GM18502 (cell line): ENCODE measurements around the gene RYR2.
"Not testable (repeated sequence)": the region's sequence is repeated elsewhere in the genome, so short reads cannot be mapped to it uniquely, and the experiment has no call there.

Source experiments
- ATAC-seq: cut with Tn5 transposase; IDR thresholded peaks from one replicate; pipeline ENCODE4 v1.9.1; 2021; ENCODE audit warnings: mild to moderate bottlenecking; ENCODE audit not compliant: unreplicated experiment, poor library complexity

The RYR2 gene

DNA sequence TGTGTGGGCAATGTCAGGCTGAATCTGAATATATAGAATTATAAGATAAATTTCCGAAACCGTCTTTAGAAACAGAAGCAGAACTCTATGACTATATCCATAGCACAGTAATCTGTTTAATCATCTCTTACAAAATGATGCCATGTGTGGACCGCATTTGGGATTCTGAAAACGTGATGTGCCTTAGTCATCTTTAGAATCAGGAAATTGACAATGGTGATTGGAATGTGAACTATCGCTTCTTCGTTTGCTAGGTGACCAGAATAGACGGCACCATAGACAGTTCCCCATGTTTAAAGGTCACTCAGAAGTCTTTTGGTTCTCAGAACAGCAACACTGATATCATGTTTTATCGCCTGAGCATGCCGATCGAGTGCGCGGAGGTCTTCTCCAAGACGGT, 548.4 kb downstream of the RYR2 start:
- ATAC-seq: no peak

DNA sequence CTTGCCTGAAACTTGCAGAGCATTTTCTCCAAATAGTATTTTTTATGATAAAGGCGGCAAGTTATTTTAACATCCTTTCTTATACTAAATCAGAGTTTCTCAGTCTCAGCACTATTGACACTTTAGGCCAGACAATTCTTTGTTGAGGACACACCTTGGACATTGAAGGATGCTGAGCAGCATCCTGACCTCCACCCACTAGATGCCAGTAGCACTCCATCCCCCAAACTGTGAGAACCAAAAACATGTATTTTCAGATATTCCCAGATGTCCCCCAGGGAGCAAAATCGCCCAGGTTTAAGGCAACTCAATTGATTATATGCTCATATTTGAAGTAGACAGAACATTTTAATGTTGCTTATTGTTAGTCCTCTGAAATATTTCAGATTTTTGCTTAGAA, 549.4 kb downstream of the RYR2 start:
- ATAC-seq: no peak

DNA sequence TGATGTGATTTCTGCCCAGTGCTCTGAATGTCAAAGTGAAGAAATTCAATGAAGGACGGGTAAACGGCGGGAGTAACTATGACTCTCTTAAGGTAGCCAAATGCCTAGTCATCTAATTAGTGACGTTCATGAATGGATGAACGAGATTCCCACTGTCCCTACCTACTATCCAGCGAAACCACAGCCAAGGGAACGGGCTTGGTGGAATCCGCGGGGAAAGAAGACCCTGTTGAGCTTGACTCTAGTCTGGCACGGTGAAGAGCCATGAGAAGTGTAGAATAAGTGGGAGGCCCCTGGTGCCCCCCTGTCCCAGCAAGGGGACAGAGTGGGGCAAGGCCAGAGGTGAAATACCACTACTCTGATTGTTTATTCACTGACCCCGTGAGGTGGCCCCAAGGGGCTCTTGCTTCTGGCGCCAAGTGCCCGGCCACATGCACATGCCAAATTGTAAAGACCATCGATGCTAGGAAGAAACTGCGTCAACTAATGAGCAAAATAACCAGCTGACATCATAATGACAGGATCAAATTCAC, 561.1 kb downstream of the RYR2 start:
- ATAC-seq: not testable (repeated sequence)

- ATAC-seq: no peak
Measured at GRCh38 chr1:237608433-237608832, 566.4 kb downstream of the RYR2 start.

- ATAC-seq: no peak
Measured at GRCh38 chr1:237610157-237610556, 568.2 kb downstream of the RYR2 start.

DNA sequence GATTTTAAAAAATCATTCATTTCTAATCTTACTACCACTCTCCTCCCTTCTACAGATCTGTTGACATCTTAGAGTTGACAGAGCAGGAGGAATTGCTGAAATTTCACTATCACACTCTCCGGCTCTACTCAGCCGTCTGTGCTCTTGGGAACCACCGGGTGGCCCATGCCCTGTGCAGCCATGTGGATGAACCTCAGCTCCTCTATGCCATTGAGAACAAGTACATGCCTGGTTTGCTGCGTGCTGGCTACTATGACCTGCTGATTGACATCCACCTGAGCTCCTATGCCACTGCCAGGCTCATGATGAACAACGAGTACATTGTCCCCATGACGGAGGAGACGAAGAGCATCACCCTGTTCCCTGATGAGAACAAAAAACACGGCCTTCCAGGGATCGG, 572.0 kb downstream of the RYR2 start:
- no peak for ATAC-seq

GRCh38 chr1:237619553-237619952, 577.6 kb downstream of the RYR2 start:
- ATAC-seq: no peak

DNA sequence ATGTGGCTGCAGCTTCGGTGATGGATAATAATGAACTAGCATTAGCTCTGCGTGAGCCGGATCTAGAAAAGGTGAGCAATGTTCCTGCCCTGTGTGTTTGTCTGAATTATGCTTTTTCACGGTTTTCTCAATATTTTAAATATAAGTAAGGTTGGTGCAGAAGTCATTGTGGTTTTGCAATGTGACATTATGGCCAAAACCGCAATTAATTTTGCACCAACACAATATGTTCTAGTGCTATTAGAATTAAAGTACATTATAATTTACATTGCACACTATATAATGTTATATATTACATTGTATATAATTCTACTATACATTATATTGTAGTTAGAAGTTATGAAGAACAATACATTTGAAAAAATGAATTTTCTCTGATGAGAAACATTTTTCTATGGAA, 592.9 kb downstream of the RYR2 start:
- ATAC-seq: no peak

- ATAC-seq: no peak
Measured at GRCh38 chr1:237638555-237638954, 596.6 kb downstream of the RYR2 start.

GRCh38 chr1:237640011-237640671, 598.2 kb downstream of the RYR2 start:
- ATAC-seq: no peak

- no peak for ATAC-seq
Measured at GRCh38 chr1:237640966-237641365, 599.0 kb downstream of the RYR2 start.

- no peak for ATAC-seq
Measured at GRCh38 chr1:237650809-237651208, 608.8 kb downstream of the RYR2 start.

DNA sequence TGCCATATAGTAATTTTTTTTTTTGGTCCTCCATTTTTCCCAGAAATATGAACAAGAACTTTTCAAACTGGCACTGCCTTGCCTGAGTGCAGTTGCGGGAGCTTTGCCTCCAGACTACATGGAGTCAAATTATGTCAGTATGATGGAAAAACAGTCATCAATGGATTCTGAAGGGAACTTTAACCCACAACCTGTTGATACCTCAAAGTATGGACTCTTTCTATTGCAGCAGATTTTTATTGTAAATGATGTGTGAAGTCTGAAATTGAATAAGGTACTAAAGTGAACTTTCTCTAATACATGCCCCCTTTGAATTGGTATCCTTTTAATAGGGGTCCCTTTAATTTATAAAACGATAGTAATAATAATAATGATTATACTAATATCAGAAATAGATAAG, 613.8 kb downstream of the RYR2 start:
- ATAC-seq: no peak

DNA sequence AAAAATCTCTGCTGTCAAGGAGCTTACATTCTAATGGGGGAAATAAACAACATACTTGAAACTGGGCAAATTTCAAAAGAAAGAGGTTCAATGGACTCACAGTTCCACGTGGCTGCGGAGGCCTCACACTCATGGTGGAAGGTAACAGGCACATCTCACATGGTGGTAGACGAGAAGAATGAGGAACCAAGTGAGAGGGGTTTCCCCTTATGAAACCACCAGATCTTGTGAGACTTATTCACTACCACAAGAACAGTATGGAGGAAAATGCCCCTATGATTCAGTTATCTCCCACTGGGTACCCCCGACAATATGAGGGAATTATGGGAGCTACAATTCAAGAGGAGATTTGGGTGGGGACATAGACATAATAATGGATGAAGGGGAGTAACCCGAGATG, 622.4 kb downstream of the RYR2 start:
- ATAC-seq: peak; percentile 88

DNA sequence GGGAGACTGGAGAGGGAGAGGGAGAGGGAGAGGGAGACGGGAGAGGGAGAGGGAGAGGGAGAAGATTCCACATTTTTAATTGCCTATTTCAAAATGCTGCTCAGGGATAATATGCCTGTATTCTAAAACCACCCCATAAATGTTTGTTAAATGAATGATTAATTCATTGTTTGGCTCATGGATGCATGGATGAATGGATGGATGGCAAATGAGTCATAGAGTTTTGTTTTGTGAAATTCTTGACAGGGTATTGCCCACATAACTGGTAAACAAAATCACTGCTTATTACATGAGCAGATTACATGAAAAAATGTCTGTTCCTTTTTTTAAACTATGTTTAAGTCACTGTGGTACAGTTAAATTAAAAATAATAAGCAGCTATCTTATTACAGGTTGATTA, 628.3 kb downstream of the RYR2 start:
- ATAC-seq: no peak

- ATAC-seq: no peak
Measured at GRCh38 chr1:237671262-237671661, 629.3 kb downstream of the RYR2 start.

DNA sequence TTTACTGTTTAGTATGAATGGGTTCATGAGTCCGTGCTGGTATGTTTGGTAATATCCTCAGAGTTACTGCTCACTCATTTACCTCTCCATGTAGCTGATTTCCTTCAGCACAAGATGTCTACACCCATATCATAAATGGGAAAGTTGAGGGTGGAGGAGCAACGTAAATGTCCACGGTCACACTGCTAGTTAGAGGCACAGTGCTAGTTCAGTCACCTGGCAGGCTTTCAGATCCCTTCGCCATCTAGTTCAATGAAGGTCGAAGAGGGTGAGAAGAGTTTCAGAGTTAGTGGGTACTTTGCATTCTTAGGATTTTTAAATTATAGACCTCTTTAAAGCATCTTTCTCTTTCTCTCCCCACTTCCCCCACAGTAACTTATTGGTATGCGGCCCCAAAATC, 630.0 kb downstream of the RYR2 start:
- no peak for ATAC-seq

GRCh38 chr1:237672748-237673147, 630.8 kb downstream of the RYR2 start:
- ATAC-seq: no peak

DNA sequence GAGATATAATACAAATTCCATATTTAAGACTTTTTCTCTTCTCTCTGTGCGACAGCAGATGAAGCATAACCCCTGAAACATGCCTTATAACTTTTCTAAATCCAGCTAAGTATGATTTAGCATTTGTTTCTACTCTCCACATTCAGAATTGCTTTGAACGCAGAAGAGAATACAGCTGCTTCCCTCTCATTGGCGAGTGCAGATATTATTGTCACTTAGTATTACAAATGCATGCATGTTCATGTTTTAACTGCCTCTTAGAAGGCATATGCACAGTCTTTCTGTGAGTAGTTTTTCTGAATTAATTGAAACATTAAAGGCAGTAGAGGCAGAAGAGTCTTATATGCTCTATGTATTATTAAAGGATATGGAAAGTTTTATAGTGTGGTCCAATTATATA, 631.6 kb downstream of the RYR2 start:
- no peak for ATAC-seq

GRCh38 chr1:237677979-237678378, 636.0 kb downstream of the RYR2 start:
- no peak for ATAC-seq

- no peak for ATAC-seq
Measured at GRCh38 chr1:237679687-237680086, 637.7 kb downstream of the RYR2 start.

GRCh38 chr1:237681210-237681609, 639.2 kb downstream of the RYR2 start:
- ATAC-seq: no peak

DNA sequence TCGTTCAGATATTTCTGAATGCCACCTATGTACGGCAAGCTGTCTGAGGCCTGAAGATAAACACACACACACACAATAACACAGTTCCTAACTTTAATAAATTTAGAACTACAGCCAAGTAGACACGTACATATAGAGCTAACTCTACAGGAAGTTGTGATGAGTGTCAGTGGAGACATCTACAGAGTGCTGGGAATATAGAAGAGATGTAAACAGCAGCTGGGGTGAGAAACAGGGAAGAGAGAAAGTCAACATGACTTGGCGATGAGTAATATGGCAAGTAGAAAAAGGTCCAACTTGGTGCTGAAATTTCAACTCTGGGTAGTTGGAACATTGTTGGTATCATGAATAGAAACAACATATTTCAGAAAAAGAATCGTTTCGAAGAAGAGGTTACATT, 642.3 kb downstream of the RYR2 start:
- no peak for ATAC-seq
